ENCODE data around the gene KLHL8.

Gene KLHL8

GRCh38 chr4:87220094-87220822 lies at the start of gene KLHL8:
Gene KLHL8, minus strand, starts transcription at chr4:87220618. Its CDS starts 25,079 bp downstream, at chr4:87195539.
- peak; percentile 84 for DNase-seq

- DNase-seq, result peak; percentile 7
Observed at GRCh38 chr4:87270144-87270543, 49.7 kb upstream of the KLHL8 start.

DNA sequence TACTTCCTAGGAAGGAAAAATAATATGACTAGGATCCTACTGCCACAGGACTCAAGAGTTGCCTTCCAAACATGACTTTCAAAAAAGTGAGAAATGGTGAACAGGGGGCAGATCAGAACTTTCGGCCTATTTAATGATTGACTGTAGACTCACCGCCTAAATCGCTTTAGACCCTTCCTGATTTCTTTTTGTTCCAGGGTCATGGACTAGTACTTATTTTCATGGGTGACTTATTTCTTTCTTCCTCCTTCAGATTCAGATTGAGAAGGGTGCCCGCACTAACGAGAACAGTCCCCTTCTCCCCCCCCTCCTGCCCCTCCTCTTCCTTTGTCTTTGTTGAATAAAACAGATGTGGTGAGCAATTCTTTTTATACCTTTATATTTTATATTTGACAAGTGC lies 48.0 kb upstream of the KLHL8 start:
- no peak for DNase-seq

- DNase-seq, result no peak
Observed at GRCh38 chr4:87266986-87267385, 46.6 kb upstream of the KLHL8 start.

DNA sequence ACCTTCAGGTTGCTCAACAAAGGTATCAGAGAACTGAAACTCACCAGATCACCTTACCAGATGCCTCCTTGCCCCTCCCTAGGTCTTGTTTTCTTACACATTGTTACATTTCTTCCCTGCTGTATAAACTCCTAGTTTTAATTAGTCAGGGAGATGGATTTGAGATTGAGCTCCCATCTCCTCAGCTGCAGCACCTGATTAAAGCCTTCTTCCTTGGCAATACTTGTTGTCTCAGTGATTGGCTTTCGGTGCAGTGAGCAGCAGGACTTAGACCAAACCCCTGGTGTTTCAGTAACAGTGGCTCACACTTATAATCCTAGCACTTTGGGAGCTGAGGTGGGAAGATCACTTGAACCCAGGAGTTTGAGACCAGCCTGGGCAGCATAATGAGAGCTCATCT lies 42.5 kb upstream of the KLHL8 start:
- no peak for DNase-seq

- DNase-seq, result peak; percentile 41
Observed at GRCh38 chr4:87260477-87260876, 40.1 kb upstream of the KLHL8 start.

GRCh38 chr4:87258677-87259076 lies 38.3 kb upstream of the KLHL8 start:
- DNase-seq, result peak; percentile 69

DNA sequence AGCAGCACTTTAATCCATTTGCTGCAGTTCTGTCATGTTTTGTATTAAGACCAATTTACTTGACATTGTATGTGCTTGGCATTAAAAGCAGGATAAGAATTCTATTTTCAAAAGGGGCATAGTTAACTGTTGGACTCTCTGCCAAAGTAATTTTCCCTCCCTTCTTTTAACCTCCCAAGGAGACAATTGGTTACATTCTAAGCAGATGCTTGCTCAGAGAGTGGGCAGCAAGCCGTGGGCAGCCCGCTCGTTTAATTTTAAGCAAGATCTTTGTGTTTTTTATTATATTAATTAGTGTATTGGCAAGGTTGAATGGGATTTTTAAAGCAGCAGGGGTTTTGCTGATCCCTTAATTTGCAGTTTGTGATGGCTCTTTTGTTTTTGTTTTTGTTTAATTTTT lies 37.1 kb upstream of the KLHL8 start:
- no peak for DNase-seq

DNA sequence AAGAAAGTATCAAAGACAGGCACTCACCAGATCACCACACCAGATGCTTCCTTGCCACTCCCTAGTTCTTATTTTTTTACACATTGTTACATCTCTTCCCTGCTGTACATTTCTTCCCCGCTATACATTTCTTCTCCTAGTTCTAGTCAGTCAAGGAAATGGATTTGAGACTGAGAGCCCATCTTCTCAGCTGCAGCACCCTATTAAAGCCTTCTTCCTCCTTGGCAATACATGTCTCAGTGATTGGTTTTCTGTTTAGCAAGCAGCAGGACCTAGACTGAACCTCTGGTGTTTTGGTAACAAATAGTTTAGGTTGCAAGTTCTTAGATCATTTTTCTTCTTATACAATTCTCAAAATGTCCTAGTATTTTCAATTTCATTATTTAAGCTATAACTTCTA lies 35.3 kb upstream of the KLHL8 start:
- no peak for DNase-seq

DNA sequence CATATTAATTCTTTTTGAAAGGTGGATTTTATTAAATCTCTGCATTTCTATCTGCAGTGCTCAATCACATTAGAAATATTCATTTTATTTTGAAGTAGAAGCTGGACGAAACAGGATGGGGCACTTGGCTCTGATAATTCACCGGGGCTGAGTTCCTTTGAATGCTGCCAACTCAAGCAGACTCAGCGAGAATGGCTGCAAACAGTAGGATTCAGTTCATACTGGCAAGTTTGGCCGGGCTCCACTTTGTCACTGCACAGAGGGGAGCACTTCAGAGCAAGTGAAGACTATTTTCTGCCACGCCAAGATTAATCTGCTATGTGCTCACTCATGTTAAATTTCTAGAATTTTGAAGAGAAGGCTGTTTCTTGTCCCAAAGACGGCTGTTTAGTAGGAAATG lies 30.7 kb upstream of the KLHL8 start:
- DNase-seq, result no peak

GRCh38 chr4:87250294-87250693 lies 29.9 kb upstream of the KLHL8 start:
- DNase-seq, result no peak

- DNase-seq, result no peak
Observed at GRCh38 chr4:87249332-87250019, 29.1 kb upstream of the KLHL8 start.

DNA sequence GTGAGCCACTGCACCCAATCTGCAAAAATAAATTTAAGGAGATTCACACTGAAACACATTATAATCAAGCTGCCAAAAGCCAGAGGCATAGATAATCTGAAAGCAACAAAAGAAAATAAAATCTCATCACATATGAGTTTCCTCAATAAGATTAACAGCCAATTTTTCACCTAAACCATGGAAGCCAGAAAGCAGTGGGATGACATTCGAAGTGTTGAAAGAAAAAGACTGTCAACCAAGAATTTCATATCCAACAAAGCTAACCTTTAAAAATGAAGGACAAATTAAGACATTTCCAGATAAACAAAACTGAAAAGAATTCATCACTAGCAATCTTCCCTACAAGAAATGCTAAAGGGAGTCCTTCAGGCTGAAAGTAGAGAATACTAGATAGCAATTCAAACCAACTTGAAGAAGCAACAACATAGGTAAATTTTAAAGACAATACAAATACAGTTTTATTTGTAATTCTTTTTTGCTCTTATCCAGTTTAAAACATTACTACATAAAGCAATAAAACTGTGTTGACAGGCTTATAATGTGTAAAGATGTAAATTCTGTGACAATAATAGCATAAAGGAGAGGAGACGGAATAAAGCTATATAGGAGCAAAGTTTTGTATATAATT lies 23.1 kb upstream of the KLHL8 start:
- DNase-seq, result no peak

GRCh38 chr4:87241336-87241735 lies 20.9 kb upstream of the KLHL8 start:
- DNase-seq, result no peak

- DNase-seq, result no peak
Observed at GRCh38 chr4:87240341-87240740, 19.9 kb upstream of the KLHL8 start.

DNA sequence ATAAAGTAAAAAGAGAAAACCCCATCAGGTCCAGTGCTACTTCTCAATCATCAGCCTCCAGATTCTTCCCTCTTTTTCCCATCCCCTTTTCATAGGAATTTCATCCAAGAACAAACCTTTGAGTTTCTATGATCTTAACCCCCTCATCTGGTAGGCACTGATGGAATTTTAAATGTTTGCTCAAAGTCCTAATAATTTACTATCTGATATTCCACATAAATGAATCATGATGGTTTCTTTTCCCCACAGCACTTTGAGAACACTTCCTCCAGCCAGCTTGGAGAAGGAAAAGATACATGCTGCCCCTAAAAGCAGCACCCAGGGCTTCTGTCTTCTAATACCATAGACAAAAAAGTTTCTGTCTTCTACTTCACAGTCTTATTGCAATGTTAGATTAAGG lies 19.4 kb upstream of the KLHL8 start:
- DNase-seq, result no peak

GRCh38 chr4:87239194-87239593 lies 18.8 kb upstream of the KLHL8 start:
- no peak for DNase-seq

DNA sequence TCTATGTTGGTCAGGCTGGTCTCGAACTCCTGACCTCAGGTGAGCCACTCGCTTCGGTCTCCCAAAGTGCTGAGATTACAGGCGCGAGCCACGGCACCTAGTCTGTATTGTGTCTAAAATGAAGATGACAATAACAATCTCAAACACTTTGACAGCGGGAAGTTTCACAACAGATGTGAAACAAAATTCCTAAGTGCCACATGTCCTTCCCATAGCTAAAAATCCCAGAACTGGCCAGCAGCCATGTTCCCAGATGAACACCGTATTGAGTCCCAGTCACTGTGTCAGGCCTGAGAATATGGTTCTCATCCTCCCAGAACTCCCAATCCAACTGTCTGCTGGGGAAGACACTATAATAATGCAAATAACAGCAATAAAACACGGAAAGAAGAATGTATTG lies 16.4 kb upstream of the KLHL8 start:
- DNase-seq, result no peak

DNA sequence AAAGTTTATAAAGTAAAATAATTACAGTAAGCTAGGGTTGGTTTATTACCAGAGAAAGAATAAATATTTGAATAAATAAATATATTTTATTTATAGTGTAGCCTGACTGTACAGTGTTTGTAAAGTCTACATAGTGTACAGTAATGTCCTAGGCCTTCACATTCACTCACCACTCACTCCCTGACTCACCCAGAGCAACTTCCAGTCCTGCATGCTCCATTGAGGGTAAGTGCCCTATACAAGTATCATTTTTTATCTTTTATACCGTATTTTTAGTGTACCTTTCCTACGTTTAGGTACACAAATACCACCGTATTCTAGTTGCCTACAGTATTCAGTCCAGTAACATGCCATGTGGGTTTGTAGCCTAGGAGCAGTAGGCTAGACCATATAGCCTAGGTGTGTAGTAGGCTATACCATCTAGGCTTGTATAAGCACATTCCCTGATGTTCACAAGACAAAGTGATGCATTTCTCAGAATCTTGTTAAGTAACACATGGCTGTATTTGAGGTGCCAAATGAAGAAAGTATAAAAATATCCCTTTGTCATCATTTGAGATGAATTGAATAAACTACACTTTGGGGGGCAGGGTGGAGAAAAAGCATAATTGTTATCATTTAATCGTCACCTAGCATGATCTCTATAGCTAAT lies 14.7 kb upstream of the KLHL8 start:
- DNase-seq, result no peak

- DNase-seq, result no peak
Observed at GRCh38 chr4:87232216-87232615, 11.8 kb upstream of the KLHL8 start.

DNA sequence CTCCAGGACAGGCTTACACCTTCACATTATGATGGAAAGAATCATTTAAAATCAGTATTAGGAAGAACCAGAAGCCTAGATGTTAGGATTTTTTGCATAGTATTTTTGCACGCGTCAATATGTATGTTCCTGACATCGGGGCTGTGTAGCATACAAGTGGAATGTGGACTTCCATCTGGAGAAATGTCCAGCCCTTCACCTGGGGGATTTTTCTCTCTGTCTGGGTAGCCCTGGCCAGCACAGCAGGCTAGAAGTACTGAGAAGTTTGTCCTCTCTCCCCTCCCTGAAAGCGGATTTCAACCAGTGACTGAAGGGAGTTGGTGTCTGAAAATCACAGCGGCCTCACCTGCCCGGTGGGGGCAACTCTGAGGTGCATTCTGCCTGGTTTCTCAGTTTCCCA lies 10.4 kb upstream of the KLHL8 start:
- no peak for DNase-seq

GRCh38 chr4:87229979-87230378 lies 9.6 kb upstream of the KLHL8 start:
- DNase-seq, result no peak

GRCh38 chr4:87228262-87228860 lies 7.9 kb upstream of the KLHL8 start:
- DNase-seq, result no peak
